Lower leg skin (tissue), 3 donors: ENCODE data around the gene MTM1.

Source experiments
- POLR2A ChIP-seq, 2 donors: fragments of 450-650 bp; IDR thresholded peaks; one replicate each; pipeline ENCODE4 v1.6.1; 2016 to 2017; ENCODE audit warnings: antibody characterized with exemption in 2 of 2, mild to moderate bottlenecking in 1 of 2, moderate library complexity in 1 of 2
- TF ChIP-seq, protein P1 (sequence below), 3 donors: fragments of 450-650 bp; IDR thresholded peaks; one replicate each; pipeline ENCODE4 v1.5.1; 2016; ENCODE audit warnings: antibody characterized with exemption in 3 of 3, mild to moderate bottlenecking in 3 of 3, moderate library complexity in 2 of 3

- TF ChIP-seq, protein P1, sequence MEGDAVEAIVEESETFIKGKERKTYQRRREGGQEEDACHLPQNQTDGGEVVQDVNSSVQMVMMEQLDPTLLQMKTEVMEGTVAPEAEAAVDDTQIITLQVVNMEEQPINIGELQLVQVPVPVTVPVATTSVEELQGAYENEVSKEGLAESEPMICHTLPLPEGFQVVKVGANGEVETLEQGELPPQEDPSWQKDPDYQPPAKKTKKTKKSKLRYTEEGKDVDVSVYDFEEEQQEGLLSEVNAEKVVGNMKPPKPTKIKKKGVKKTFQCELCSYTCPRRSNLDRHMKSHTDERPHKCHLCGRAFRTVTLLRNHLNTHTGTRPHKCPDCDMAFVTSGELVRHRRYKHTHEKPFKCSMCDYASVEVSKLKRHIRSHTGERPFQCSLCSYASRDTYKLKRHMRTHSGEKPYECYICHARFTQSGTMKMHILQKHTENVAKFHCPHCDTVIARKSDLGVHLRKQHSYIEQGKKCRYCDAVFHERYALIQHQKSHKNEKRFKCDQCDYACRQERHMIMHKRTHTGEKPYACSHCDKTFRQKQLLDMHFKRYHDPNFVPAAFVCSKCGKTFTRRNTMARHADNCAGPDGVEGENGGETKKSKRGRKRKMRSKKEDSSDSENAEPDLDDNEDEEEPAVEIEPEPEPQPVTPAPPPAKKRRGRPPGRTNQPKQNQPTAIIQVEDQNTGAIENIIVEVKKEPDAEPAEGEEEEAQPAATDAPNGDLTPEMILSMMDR (IDR thresholded peaks at IDR 0.05) = no peak
- no peak for TF ChIP-seq POLR2A (IDR thresholded peaks at IDR 0.05)
Measured at GRCh38 chrX:150536455-150537116, 31.8 kb upstream of the MTM1 start.
